ENCODE data around the gene HEXIM1.

The HEXIM1 gene

GRCh38 chr17:45139533-45139920 is 8.7 kb upstream of the HEXIM1 start:
- no peaks in the 10 kb centered on the region for H3K36me3 ChIP-seq (ENCODE audit: low read length)
- H3K4me2 ChIP-seq (ENCODE audit: low read depth, low read length, poor library complexity, severe bottlenecking) = no peak overlapping the region
- no peaks in the 10 kb centered on the region for H3F3A ChIP-seq (ENCODE audit: insufficient read depth)
- H3K27ac ChIP-seq (ENCODE audit: low read depth, low read length) = no peak overlapping the region
- H3K9me2 ChIP-seq (replicated peaks; ENCODE audit: insufficient read depth, low read length) = no peaks in the 10 kb centered on the region
- no peaks in the 10 kb centered on the region for H3K79me2 ChIP-seq (ENCODE audit: insufficient read depth, low read length)
- H3K9ac ChIP-seq (ENCODE audit: low read length) = no peak overlapping the region
- no peak for TF ChIP-seq EZH2phosphoT487 (conservative IDR thresholded peaks at IDR 0.05; ENCODE audit: low read length)
- TF ChIP-seq, protein P1, sequence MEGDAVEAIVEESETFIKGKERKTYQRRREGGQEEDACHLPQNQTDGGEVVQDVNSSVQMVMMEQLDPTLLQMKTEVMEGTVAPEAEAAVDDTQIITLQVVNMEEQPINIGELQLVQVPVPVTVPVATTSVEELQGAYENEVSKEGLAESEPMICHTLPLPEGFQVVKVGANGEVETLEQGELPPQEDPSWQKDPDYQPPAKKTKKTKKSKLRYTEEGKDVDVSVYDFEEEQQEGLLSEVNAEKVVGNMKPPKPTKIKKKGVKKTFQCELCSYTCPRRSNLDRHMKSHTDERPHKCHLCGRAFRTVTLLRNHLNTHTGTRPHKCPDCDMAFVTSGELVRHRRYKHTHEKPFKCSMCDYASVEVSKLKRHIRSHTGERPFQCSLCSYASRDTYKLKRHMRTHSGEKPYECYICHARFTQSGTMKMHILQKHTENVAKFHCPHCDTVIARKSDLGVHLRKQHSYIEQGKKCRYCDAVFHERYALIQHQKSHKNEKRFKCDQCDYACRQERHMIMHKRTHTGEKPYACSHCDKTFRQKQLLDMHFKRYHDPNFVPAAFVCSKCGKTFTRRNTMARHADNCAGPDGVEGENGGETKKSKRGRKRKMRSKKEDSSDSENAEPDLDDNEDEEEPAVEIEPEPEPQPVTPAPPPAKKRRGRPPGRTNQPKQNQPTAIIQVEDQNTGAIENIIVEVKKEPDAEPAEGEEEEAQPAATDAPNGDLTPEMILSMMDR (IDR thresholded peaks at IDR 0.05; ENCODE audit: insufficient read depth, low read length, poor library complexity, severe bottlenecking) = no peak
- H3K9me3 ChIP-seq (ENCODE audit: insufficient read depth, low read length) = no peaks in the 10 kb centered on the region
- H3K27me3 ChIP-seq (ENCODE audit: low read length) = no peaks in the 10 kb centered on the region
- H2AFZ ChIP-seq (ENCODE audit: low read depth, low read length, severe bottlenecking) = no peak overlapping the region
- H3K4me3 ChIP-seq (ENCODE audit: insufficient read depth, low read length, poor library complexity, severe bottlenecking) = no peak overlapping the region
- no peaks in the 10 kb centered on the region for H4K20me1 ChIP-seq (ENCODE audit: low read depth, low read length)

DNA sequence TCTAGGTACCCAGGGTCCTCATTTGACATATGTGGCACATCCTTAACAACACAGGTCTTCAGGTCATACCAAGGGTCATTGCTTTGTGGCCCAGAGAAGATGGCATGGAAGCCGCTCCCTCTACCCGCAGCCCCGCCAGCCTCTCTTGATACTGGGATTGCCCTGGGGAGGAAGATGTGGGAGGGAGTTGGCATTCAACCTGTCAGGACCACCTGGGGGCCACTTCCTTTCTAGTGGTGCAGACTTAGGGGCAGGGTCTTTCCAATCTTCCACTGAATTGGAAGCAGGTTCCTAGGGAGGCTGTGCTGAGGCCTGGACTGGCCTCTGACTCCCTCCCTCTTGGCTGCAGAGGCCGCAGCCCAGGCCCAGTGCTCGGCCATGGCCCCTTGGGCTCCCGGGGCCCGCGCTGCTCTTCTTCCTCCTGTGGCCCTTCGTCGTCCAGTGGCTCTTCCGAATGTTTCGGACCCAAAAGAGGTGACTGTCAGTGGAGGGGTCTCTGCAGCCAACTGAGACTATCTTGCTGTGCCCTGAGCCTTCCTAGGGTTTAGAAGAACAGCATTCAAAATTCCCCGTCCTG is 5.1 kb upstream of the HEXIM1 start:
- no peak overlapping the region for H3K9ac ChIP-seq (ENCODE audit: low read length)
- H3F3A ChIP-seq (ENCODE audit: insufficient read depth) = peaks cover 2% of the 10 kb centered on the region; the same call in 1 of the 2 replicates
- no peak for TF ChIP-seq EZH2phosphoT487 (conservative IDR thresholded peaks at IDR 0.05; ENCODE audit: low read length)
- TF ChIP-seq, protein P1 (IDR thresholded peaks at IDR 0.05; ENCODE audit: insufficient read depth, low read length, poor library complexity, severe bottlenecking) = no peak
- no peak overlapping the region for H2AFZ ChIP-seq (ENCODE audit: low read depth, low read length, severe bottlenecking)
- no peaks in the 10 kb centered on the region for H3K27me3 ChIP-seq (ENCODE audit: low read length)
- H3K36me3 ChIP-seq (ENCODE audit: low read length) = no peaks in the 10 kb centered on the region
- H3K9me2 ChIP-seq (replicated peaks; ENCODE audit: insufficient read depth, low read length) = no peaks in the 10 kb centered on the region
- H3K4me2 ChIP-seq (ENCODE audit: low read depth, low read length, poor library complexity, severe bottlenecking) = no peak overlapping the region
- no peak overlapping the region for H3K4me3 ChIP-seq (ENCODE audit: insufficient read depth, low read length, poor library complexity, severe bottlenecking)
- H3K27ac ChIP-seq (ENCODE audit: low read depth, low read length) = no peak overlapping the region
- no peaks in the 10 kb centered on the region for H3K9me3 ChIP-seq (ENCODE audit: insufficient read depth, low read length)
- no peaks in the 10 kb centered on the region for H4K20me1 ChIP-seq (ENCODE audit: low read depth, low read length)
- H3K79me2 ChIP-seq (ENCODE audit: insufficient read depth, low read length) = no peaks in the 10 kb centered on the region

DNA sequence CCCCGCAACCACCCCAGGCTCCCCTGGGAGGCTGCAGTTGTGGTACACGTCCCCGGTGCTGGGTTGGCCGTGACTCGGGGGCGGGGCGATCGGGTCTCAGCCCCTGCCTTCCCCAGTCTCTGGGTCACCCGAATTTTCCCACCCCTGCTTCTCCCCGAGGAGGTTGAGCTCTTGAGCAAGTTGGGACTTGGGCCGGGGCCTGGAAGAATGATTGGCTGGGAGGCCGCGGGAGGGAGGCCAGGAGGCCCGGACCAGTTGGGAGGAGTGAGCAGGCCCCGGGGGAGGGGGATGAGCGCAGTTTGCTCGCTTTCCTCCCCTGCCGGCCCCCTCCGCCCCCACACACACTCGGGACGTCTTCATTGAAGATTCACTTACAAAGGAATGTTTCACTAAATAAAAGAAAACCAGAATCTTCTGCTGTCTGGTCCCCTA is 4.5 kb upstream of the HEXIM1 start:
- no peak overlapping the region for H3K9ac ChIP-seq (ENCODE audit: low read length)
- H3K27ac ChIP-seq (ENCODE audit: low read depth, low read length) = no peak overlapping the region
- no peaks in the 10 kb centered on the region for H3K79me2 ChIP-seq (ENCODE audit: insufficient read depth, low read length)
- no peaks in the 10 kb centered on the region for H3K27me3 ChIP-seq (ENCODE audit: low read length)
- no peaks in the 10 kb centered on the region for H4K20me1 ChIP-seq (ENCODE audit: low read depth, low read length)
- H3K4me3 ChIP-seq (ENCODE audit: insufficient read depth, low read length, poor library complexity, severe bottlenecking) = no peak overlapping the region
- TF ChIP-seq, protein P1 (IDR thresholded peaks at IDR 0.05; ENCODE audit: insufficient read depth, low read length, poor library complexity, severe bottlenecking) = no peak
- TF ChIP-seq EZH2phosphoT487 (conservative IDR thresholded peaks at IDR 0.05; ENCODE audit: low read length) = no peak
- H2AFZ ChIP-seq (ENCODE audit: low read depth, low read length, severe bottlenecking) = no peak overlapping the region
- no peaks in the 10 kb centered on the region for H3K36me3 ChIP-seq (ENCODE audit: low read length)
- H3K9me3 ChIP-seq (ENCODE audit: insufficient read depth, low read length) = no peaks in the 10 kb centered on the region
- peaks cover 2% of the 10 kb centered on the region; the same call in 1 of the 2 replicates for H3F3A ChIP-seq (ENCODE audit: insufficient read depth)
- H3K9me2 ChIP-seq (replicated peaks; ENCODE audit: insufficient read depth, low read length) = no peaks in the 10 kb centered on the region
- no peak overlapping the region for H3K4me2 ChIP-seq (ENCODE audit: low read depth, low read length, poor library complexity, severe bottlenecking)

All from SU-DHL-6 (cell line).